HG02840 (cell line): ENCODE measurements around the gene CACNA1C.

Source experiments
- ATAC-seq: cut with Tn5 transposase; IDR thresholded peaks from one replicate; pipeline ENCODE4 v1.9.1; 2021; ENCODE audit warnings: mild to moderate bottlenecking, moderate library complexity, moderate number of reproducible peaks; ENCODE audit not compliant: unreplicated experiment, low FRiP score

Gene CACNA1C

GRCh38 chr12:2552000-2552756 is 499.4 kb downstream of the CACNA1C start:
- no peak for ATAC-seq

GRCh38 chr12:2553388-2554126 is 500.8 kb downstream of the CACNA1C start:
- ATAC-seq = no peak

GRCh38 chr12:2555487-2556082 is 502.8 kb downstream of the CACNA1C start:
- ATAC-seq = no peak

DNA sequence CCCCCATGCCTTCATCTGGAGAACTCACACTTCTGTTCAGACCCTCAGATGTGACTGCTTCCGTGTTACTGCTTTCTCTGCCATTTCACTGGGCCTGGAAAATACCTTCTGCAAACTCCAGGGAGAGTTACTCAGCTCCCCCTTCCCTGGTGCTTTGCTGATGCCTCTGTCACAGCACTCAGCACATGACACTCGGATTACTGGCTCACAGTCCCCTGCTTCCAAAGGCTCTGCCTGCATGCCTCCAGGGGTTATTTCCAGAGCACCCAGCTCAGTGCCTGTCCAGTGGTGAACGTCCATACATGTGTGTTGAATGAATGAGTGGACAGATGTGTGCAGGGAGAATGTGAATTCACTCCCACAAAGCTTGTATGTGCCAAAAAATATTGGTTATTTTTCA is 504.8 kb downstream of the CACNA1C start:
- no peak for ATAC-seq

GRCh38 chr12:2559931-2560330 is 507.1 kb downstream of the CACNA1C start:
- ATAC-seq = no peak

DNA sequence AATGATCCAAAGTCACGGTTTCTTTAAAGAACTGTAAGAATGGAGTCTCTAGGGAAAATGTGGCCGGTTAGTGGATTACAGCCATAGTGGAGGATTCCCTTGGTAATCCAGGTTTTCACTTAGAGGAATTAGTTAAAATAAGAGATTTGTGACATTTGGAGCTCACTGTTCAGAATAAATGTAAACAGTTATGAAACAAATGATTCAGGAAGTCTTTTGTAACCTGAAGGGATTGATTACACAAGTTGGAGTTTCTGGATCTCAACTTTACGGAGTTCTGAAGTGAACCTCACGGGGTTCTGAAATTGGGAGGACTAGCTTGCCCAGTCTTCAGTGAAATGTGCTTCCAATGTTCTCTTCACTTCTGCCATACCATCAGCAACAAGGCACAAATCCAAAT is 507.6 kb downstream of the CACNA1C start:
- ATAC-seq = no peak

DNA sequence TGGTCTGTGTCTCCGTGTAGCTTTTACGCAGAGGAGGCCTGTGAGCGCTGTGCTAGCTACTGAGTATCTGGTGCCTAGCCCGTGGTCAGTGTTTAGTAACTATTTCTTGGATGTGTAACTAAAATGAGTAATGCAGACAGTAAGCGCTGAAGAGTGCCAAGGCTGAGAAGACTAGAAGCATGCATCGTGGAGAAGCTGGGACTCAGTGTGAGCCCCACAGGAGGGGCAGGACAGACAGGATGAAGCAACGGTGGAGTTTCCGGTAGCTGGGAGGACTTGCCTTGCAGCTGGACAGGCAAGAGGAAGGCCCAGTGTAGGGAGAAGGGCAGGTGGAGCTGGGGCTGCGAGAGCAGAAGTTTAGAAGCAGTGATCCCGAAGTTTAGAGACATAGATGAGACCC is 508.6 kb downstream of the CACNA1C start:
- no peak for ATAC-seq

GRCh38 chr12:2562400-2562799 is 509.6 kb downstream of the CACNA1C start:
- ATAC-seq = no peak

- no peak for ATAC-seq
These were observed 510.9 kb downstream of the CACNA1C start for GRCh38 chr12:2563709-2564108.

DNA sequence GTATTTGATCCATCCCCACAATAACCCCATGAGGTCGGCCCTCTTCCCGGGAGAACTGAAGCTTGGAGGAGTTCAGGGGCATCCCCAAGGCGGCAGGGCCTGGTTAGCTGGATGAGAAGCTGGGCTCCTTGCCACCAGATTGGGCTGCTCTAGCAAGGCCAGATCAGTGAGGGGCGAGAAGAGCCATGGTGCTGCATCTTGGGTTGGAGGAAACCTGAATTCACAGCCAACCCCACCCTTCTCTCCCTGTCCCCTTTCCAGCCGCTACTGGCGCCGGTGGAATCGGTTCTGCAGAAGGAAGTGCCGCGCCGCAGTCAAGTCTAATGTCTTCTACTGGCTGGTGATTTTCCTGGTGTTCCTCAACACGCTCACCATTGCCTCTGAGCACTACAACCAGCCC is 513.4 kb downstream of the CACNA1C start:
- no peak for ATAC-seq

GRCh38 chr12:2567711-2568110 is 514.9 kb downstream of the CACNA1C start:
- ATAC-seq = no peak

GRCh38 chr12:2570562-2570961 is 517.8 kb downstream of the CACNA1C start:
- no peak for ATAC-seq

DNA sequence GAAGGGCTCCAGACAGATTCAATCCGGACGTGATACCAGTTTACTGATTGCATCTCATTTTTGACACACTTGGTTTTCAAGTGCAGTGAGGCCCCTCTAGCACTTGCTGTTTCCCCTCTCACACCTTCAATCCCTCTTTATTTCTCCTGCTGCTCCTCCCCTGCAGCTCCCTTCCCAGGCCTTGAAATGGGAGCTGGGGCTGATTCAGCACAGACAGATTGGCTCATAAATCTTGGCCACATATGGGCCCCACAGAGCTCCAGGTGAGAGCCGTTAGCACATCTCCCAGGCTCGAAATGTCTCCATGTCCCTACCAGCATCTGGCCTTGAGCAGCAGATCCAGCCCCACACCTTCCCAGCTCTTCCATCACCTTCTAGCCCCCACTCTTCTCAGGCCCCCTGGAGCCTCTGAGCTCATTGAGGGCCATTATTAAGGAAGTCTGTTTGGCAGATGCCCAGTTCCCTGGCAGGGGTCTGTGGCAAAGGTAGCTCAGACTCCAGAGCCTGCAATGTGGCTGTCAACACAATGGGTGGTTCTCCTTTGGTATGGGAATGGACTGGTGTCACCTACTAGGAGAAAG is 521.7 kb downstream of the CACNA1C start:
- no peak for ATAC-seq

GRCh38 chr12:2575245-2575644 is 522.5 kb downstream of the CACNA1C start:
- ATAC-seq = no peak

DNA sequence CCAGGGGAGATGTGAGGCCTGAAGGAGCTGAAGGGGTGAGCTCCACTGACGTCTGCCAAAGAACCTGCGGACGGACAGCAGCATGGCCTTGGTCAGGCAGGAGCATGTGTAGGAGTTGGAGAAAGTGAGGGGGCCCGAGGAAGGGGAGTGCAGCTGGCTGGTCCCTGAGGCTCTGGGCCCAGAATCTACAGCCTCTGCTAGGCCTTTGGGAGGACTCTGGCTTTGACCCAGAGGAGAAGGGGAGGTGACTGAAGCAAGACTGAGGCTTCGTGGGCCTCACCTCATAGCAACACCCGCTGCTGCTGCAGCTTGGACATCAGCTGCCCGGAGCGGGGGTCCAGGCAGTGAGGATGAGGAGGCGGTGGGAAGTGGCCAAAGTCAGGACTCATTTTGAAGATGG is 525.4 kb downstream of the CACNA1C start:
- no peak for ATAC-seq

- no peak for ATAC-seq
These were observed 526.0 kb downstream of the CACNA1C start for GRCh38 chr12:2578772-2579171.

DNA sequence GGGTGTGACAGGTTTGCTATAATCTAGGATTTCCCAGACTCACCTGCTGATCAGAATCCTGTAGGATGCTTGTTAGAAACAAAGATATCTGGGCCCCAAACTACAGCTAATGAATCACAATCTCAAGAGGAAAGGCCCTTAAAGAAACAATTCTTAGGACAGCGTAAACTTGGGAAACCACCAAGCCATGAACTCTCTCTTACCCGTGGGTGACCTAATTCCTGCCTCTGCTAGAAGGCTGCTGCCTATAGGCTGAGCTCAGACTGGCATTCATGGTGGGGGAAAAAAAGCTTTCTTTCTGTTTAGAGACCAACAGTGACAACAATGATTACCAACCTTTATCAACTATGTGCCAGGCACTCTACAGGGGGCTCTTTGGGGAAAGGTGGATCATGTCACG is 528.0 kb downstream of the CACNA1C start:
- no peak for ATAC-seq

DNA sequence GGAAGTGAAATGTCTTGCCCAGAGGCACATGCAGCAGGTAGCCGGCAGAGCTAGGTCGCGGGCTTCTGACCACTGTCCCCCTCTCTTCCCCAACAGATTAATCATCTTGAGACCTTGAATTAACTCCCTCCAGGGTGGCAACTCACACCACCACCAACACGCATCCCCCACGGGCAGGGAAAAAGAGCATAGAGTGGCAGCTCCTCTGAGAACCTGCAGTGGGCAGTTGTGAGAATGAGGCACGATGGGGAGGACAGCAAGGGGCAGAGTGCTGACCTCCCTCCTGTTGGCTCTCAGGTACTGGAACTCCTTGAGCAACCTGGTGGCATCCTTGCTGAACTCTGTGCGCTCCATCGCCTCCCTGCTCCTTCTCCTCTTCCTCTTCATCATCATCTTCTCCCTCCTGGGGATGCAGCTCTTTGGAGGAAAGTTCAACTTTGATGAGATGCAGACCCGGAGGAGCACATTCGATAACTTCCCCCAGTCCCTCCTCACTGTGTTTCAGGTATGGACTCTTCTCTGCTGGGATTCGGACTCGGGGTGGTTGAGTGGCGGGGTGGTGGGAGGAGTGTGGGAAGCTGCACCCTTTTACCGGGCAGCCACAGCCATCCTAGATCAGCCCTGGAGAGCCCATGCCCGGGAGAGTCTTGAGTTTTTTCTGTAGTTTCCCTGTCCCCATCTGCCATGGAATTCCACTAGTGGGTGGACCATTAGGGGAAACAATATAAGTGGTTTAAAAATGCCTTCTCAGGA is 528.7 kb downstream of the CACNA1C start:
- no peak for ATAC-seq

GRCh38 chr12:2582631-2583030 is 529.8 kb downstream of the CACNA1C start:
- no peak for ATAC-seq

GRCh38 chr12:2583091-2583497 is 530.3 kb downstream of the CACNA1C start:
- ATAC-seq = no peak
